NT2/D1 (cell line): ENCODE data around the gene VDAC1.

Experiments
- DNase-seq: peaks from one replicate; pipeline ENCODE4 v3.0.0-alpha.2; 2011; ENCODE audit warnings: low read depth, low spot score
- H3K27me3 ChIP-seq: 2 replicates; pipeline ENCODE4 v1.6.0; 2011; ENCODE audit warnings: mild to moderate bottlenecking; ENCODE audit not compliant: insufficient read length, insufficient read depth
- H3K36me3 ChIP-seq: 2 replicates; pipeline ENCODE4 v1.6.1; 2011; ENCODE audit warnings: mild to moderate bottlenecking, low read length, mixed read lengths; ENCODE audit not compliant: insufficient read depth, insufficient read length
- H3K4me1 ChIP-seq: 2 replicates; pipeline ENCODE4 v1.5.1; 2011; ENCODE audit not compliant: insufficient read depth, insufficient read length
- H3K4me3 ChIP-seq: 2 replicates; pipeline ENCODE4 v1.5.1; 2011; ENCODE audit warnings: low read depth; ENCODE audit not compliant: insufficient read length
- H3K9ac ChIP-seq: 2 replicates; pipeline ENCODE4 v1.6.0; 2011; ENCODE audit warnings: low read depth; ENCODE audit not compliant: insufficient read length
- H3K9me3 ChIP-seq: 2 replicates; pipeline ENCODE4 v1.5.1; 2011; ENCODE audit warnings: mild to moderate bottlenecking, low read length; ENCODE audit not compliant: insufficient read depth
- SUZ12 ChIP-seq: IDR thresholded peaks from 2 replicates; pipeline ENCODE4 v1.6.1; 2011; ENCODE audit not compliant: insufficient read length, insufficient read depth; ENCODE audit errors: extremely low read depth
- YY1 ChIP-seq: IDR thresholded peaks from 2 replicates; pipeline ENCODE4 v1.6.1; 2011; ENCODE audit not compliant: insufficient read length, insufficient read depth
- ZNF274 ChIP-seq: IDR thresholded peaks from 2 replicates; pipeline ENCODE4 v1.6.1; 2011; ENCODE audit warnings: mild to moderate bottlenecking, low read depth, low read length

Gene VDAC1, protein sequence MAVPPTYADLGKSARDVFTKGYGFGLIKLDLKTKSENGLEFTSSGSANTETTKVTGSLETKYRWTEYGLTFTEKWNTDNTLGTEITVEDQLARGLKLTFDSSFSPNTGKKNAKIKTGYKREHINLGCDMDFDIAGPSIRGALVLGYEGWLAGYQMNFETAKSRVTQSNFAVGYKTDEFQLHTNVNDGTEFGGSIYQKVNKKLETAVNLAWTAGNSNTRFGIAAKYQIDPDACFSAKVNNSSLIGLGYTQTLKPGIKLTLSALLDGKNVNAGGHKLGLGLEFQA

DNA sequence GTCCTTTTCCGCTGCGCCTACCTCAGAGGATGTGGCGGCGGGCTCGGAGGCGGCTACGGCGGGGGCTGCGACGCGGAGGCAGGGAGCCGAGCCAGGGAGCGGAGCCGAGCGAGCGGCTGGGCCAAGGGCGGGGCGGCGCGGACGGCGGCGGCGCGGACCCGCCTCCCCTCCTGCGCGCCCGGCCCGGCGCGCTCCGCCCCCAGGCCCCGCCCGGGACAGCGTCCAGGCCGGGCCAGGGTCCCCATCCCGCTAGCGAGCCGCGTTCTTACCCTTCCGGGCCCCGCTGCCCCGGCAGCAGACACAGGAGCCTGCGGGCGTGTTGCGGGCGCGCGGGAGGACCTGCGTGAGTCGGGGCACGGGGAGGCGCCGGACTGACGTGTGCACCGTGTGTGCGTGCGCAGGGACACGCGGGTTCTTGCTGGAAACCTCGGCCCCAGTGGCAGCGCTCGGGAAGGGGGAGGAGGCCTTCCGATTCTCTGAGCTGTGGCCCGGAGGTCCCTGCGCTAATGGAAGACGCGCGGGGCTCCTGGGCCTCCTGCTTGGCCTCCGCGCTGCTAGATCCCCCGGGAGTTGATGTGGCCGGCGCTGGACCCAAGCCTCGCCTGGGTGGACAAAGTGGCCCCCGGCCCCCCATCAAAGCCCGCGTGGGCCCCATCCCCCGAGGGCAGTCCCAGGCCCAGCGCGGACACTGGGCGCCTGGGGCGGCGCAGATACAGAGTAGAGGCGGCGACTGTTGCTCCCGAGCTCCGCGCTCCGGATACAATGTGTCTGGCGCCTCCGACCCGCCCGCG, at the start of gene VDAC1:
TSS of gene VDAC1 (minus strand) at position 350 of the 791 bp plus-strand sequence. CDS start 11,963 bp downstream, outside the sequence.
- Histone ChIP-seq H3K36me3 (peaks cover 36% of the 10 kb centered on the region), H3K4me3 (peak within 1 kb of the TSS; percentile 78), H3K9ac (peak within 1 kb of the TSS; percentile 96), H3K9me3 (no peaks in the 10 kb centered on the region), H3K27me3 (no peaks in the 10 kb centered on the region), H3K4me1 (peaks cover 15% of the 10 kb centered on the region)
- DNase-seq, result peak; percentile 42
- TF ChIP-seq YY1, result no peak
- no peak for TF ChIP-seq SUZ12
- no peak for TF ChIP-seq ZNF274

GRCh38 chr5:134053840-134054338, 49.1 kb upstream of the VDAC1 start:
- no peak overlapping the region for H3K9ac ChIP-seq
- no peak for DNase-seq
- H3K4me3 ChIP-seq, result no peak overlapping the region
- H3K4me1 ChIP-seq, result peaks cover 12% of the 10 kb centered on the region
- H3K27me3 ChIP-seq, result peaks cover 3% of the 10 kb centered on the region
- no peaks in the 10 kb centered on the region for H3K36me3 ChIP-seq
- TF ChIP-seq ZNF274, result no peak
- no peaks in the 10 kb centered on the region for H3K9me3 ChIP-seq

GRCh38 chr5:134053314-134053839, 48.6 kb upstream of the VDAC1 start:
- Histone ChIP-seq H3K36me3 (no peaks in the 10 kb centered on the region), H3K4me3 (no peak overlapping the region), H3K4me1 (peaks cover 12% of the 10 kb centered on the region), H3K9me3 (no peaks in the 10 kb centered on the region), H3K27me3 (peaks cover 6% of the 10 kb centered on the region), H3K9ac (no peak overlapping the region)
- TF ChIP-seq ZNF274 (no peak), SUZ12 (no peak), YY1 (no peak)
- DNase-seq, result no peak

- DNase-seq, result no peak
- no peak overlapping the region for H3K4me3 ChIP-seq
- no peaks in the 10 kb centered on the region for H3K9me3 ChIP-seq
- H3K36me3 ChIP-seq, result no peaks in the 10 kb centered on the region
- peaks cover 20% of the 10 kb centered on the region for H3K4me1 ChIP-seq
- TF ChIP-seq SUZ12 (no peak), YY1 (no peak), ZNF274 (no peak)
- H3K27me3 ChIP-seq, result peaks cover 11% of the 10 kb centered on the region
- no peak overlapping the region for H3K9ac ChIP-seq
Observed at GRCh38 chr5:134051305-134051704, 46.5 kb upstream of the VDAC1 start.

DNA sequence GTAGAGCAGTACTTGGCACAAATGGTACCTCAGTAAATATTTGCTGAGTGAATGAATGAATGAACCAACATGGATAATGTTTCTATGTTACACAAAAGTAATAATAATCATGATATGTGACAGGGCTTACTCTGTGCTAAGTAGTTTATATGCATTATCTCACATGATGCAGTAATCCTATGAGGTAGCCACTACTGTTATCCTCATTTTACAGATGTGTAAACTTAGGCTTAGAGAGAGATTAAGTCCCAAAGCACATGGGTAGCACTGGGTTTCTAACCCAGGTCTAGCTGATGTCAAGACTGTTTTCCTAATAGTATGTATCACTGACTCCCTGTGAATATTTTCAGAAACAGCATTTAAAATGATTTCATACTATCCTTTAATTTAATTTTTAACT, 44.1 kb upstream of the VDAC1 start:
- H3K4me1 ChIP-seq, result peaks cover 20% of the 10 kb centered on the region
- no peaks in the 10 kb centered on the region for H3K9me3 ChIP-seq
- H3K9ac ChIP-seq, result no peak overlapping the region
- no peak for TF ChIP-seq ZNF274
- TF ChIP-seq SUZ12, result no peak
- TF ChIP-seq YY1, result no peak
- no peak overlapping the region for H3K4me3 ChIP-seq
- no peaks in the 10 kb centered on the region for H3K36me3 ChIP-seq
- peaks cover 31% of the 10 kb centered on the region for H3K27me3 ChIP-seq
- no peak for DNase-seq

GRCh38 chr5:134047687-134048056, 42.9 kb upstream of the VDAC1 start:
- Histone ChIP-seq H3K27me3 (peaks cover 42% of the 10 kb centered on the region), H3K9me3 (no peaks in the 10 kb centered on the region), H3K4me3 (no peak overlapping the region), H3K36me3 (no peaks in the 10 kb centered on the region), H3K9ac (no peak overlapping the region), H3K4me1 (peaks cover 16% of the 10 kb centered on the region)
- no peak for DNase-seq
- TF ChIP-seq YY1, result no peak
- no peak for TF ChIP-seq ZNF274
- no peak for TF ChIP-seq SUZ12
